Right lobe of liver (tissue), 6 donors: ENCODE measurements around the gene ZBTB7C. TPM values are rescaled to one million over a fixed set of nuclear protein-coding genes. Genes with fewer than 3 reads are reported as not detected.

Source experiments
- ATAC-seq, 4 donors: fragments of 200-7000 bp; cut with Tn5 transposase; one replicate each; pipeline ENCODE4 v1.9.1; 2020; ENCODE audit warnings: mild to moderate bottlenecking in 4 of 4, moderate library complexity in 4 of 4
- DNase-seq, 3 donors: peaks; one replicate each; pipeline ENCODE4 v3.0.0-alpha.2; 2020
- H3K27ac ChIP-seq, 3 donors: fragments of 200-600 bp; one replicate each; pipeline ENCODE4 v1.8.0; 2022
- H3K27me3 ChIP-seq, 2 donors: fragments of 200-600 bp; one replicate each; pipeline ENCODE4 v1.8.0; 2022
- H3K36me3 ChIP-seq, 4 donors: fragments of 200-600 bp; sonication (generic) in 1 of 4; one replicate each; pipeline versions ENCODE4 v1.5.1 to v1.8.0; 2017 to 2022; ENCODE audit warnings: control low read depth in 1 of 4
- H3K4me1 ChIP-seq, 4 donors: fragments of 200-600 bp; sonication (generic) in 1 of 4; one replicate each; pipeline versions ENCODE4 v1.5.1 to v1.8.0; 2017 to 2022; ENCODE audit warnings: control low read depth in 1 of 4
- H3K4me3 ChIP-seq, 3 donors: fragments of 200-600 bp; one replicate each; pipeline ENCODE4 v1.8.0; 2022
- H3K9me3 ChIP-seq, 4 donors: fragments of 200-600 bp; sonication (generic) in 1 of 4; one replicate each; pipeline versions ENCODE4 v1.5.1 to v1.8.0; 2017 to 2022; ENCODE audit warnings: control low read depth in 1 of 4
- CTCF ChIP-seq, 4 donors: fragments of 200-600 bp in 3 of 4; fragments of 450-650 bp in 1 of 4; IDR thresholded peaks; one replicate each; pipeline versions ENCODE4 v1.5.1 to v1.8.0; 2016 to 2022; ENCODE audit warnings: antibody characterized with exemption in 4 of 4, mild to moderate bottlenecking in 2 of 4
- POLR2A ChIP-seq: fragments of 450-650 bp; IDR thresholded peaks from one replicate; pipeline ENCODE4 v1.6.1; 2017; ENCODE audit warnings: antibody characterized with exemption, mild to moderate bottlenecking
- WGBS: methylation state at CpG from one replicate; pipeline ENCODE4 v1.1.6; 2018; ENCODE audit warnings: low coverage, low lambda C conversion rate; ENCODE audit not compliant: insufficient coverage; ENCODE audit errors: missing lambda C conversion rate; 5-methylcytosine and 5-hydroxymethylcytosine counted together
- intact Hi-C, 2 donors: fragments of 100-400 bp; cut with DNase I; formaldehyde crosslinking; loops; one replicate each; pipeline versions ENCODE4 v1.11.2 to v1.14.1; 2022
- total RNA-seq, 6 experiments: library from RNA; depleted of rRNA in 2 of 6; stranded (reverse); fragments of >200 nt in 2 of 6; fragmentation: NEBNext Ultra II Directional in 3 of 6; extraction: Animal tissue kit (Norgen Biotek cat#: 25700) in 3 of 6; gene quantifications; one replicate each; pipeline versions ENCODE4 v1.1.0 to v1.2.4, GENCODE V29; 2016 to 2023
- donor health status: DM: no; HTN: yes; CAD: no.
- donor health status: DM: no; HTN: no; CAD: no.
- donor health status: DM: no; HTN: no; CAD: no.
- donor health status: DM: no; HTN: yes; CAD: no.
- donor health status: DM: no; HTN: yes; CAD: no.

The ZBTB7C gene
- total RNA-seq, 6 experiments from 2014 or later: 1.1 to 1.7 (median 1.3) TPM

- WGBS: 80% methylated on average over 9 of the region's 9 CpGs
These were observed 292.1 kb downstream of the ZBTB7C start for GRCh38 chr18:48116873-48117630.

GRCh38 chr18:48116017-48116416 lies 293.2 kb downstream of the ZBTB7C start:
- ATAC-seq (no peak), DNase-seq (no peak)
- Histone ChIP-seq H3K36me3 (no peaks in the 10 kb centered on the region), H3K27me3 (no peaks in the 10 kb centered on the region), H3K4me1 (no peaks in the 10 kb centered on the region), H3K9me3 (no peaks in the 10 kb centered on the region), H3K27ac (no peak overlapping the region), H3K4me3 (no peak overlapping the region)
- TF ChIP-seq POLR2A: no peak
- intact Hi-C loops: no loop called here
- 87% methylated on average over 2 of the region's 7 CpGs for WGBS

More at GRCh38 chr18:48116873-48117630, 292.1 kb downstream of the ZBTB7C start:
- TF ChIP-seq CTCF (IDR thresholded peaks at IDR 0.05): no peak
- no peak overlapping the region for H3K4me3 ChIP-seq
- no peaks in the 10 kb centered on the region for H3K36me3 ChIP-seq
- no peaks in the 10 kb centered on the region for H3K27me3 ChIP-seq
- no peaks in the 10 kb centered on the region for H3K4me1 ChIP-seq
- no peaks in the 10 kb centered on the region for H3K9me3 ChIP-seq
- intact Hi-C loops: no loop called here
- H3K27ac ChIP-seq: no peak overlapping the region
- ATAC-seq: no peak
- no peak for DNase-seq

DNA sequence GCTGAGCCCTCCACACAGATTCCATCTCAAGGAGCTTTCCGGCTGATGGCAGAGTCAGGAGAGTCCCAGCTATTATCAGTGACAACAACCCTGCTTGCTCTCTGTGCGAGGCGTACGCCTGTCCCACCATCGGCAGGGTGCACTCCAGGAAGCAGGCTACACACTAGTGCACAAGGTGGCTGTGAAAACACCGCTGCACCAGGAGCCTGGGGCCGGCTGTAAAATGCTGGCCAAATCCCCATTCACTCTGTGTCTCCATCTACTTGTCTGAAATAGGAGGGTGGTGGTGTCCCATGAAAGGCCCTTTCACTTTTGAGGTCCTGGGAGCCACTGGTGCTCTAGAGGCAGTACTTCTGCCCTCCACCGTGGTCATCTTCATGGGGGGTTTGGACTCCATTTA lies 295.5 kb downstream of the ZBTB7C start:
- WGBS: 73% methylated on average over 2 of the region's 8 CpGs
- intact Hi-C loops: no loop called here

GRCh38 chr18:48111587-48111986 lies 297.6 kb downstream of the ZBTB7C start:
- no peak overlapping the region for H3K4me3 ChIP-seq
- WGBS: 74% methylated on average over 3 of the region's 5 CpGs

More for the DNA sequence above, 295.5 kb downstream of the ZBTB7C start:
- DNase-seq: no peak
- no peaks in the 10 kb centered on the region for H3K36me3 ChIP-seq
- H3K9me3 ChIP-seq: no peaks in the 10 kb centered on the region
- no peak overlapping the region for H3K27ac ChIP-seq
- TF ChIP-seq CTCF (IDR thresholded peaks at IDR 0.05) (no peak), POLR2A (no peak)
- H3K4me3 ChIP-seq: no peak overlapping the region
- H3K4me1 ChIP-seq: no peaks in the 10 kb centered on the region
- H3K27me3 ChIP-seq: no peaks in the 10 kb centered on the region
- no peak for ATAC-seq

More at GRCh38 chr18:48111587-48111986, 297.6 kb downstream of the ZBTB7C start:
- ATAC-seq (no peak), DNase-seq (no peak)
- intact Hi-C loops: no loop called here
- TF ChIP-seq CTCF (IDR thresholded peaks at IDR 0.05) (no peak), POLR2A (no peak)
- Histone ChIP-seq H3K27me3 (no peaks in the 10 kb centered on the region), H3K27ac (no peak overlapping the region), H3K9me3 (no peaks in the 10 kb centered on the region), H3K4me1 (no peaks in the 10 kb centered on the region), H3K36me3 (no peaks in the 10 kb centered on the region)
